ENCODE results near the gene ZNF33B.
A peak's percentile ranks its signal among the peaks of the same experiment; 100 is the strongest.
"Not testable (repeated sequence)": the region's sequence is repeated elsewhere in the genome, so short reads cannot be mapped to it uniquely, and the experiment has no call there.

The ZNF33B gene

DNA sequence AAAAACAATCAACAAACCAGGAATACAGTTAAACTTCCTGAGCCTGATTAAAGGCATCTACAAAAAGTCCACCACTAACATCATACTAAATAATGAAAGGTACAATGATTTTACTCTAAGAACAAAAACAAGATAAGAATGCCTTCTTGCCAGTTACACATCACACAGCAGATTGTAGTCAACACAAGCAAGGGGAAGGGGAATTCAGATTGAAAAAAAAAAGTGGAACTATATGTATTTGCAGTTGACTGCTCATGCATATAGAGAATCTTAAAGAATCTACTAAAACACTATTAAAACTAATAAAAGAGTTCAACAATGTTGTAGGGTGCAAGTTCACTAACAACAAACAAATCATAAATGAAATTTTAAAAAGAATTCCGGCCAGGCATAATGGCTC lies 28.5 kb downstream of the ZNF33B start:
- DNase-seq, result no peak

- DNase-seq, result no peak
These were observed 40.0 kb downstream of the ZNF33B start for GRCh38 chr10:42598249-42598873.

DNA sequence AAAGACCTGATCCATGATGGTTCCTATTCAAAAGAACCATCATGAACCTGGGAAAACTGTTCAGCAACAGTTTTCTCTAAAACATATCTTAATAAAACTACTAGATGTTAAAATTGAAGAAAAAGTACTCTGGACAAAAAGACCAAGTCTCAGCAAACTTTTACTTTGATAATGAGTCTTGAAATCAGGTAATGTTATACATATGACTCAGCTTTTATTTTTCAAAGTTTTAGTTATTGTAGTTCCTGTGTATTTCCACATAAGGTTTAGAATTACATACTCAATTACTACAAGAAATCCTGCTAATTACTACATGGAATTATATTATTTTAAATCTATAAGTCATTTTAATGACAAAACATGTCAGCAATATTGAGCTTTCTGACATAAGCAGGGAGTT lies 42.2 kb downstream of the ZNF33B start:
- DNase-seq, result no peak

DNA sequence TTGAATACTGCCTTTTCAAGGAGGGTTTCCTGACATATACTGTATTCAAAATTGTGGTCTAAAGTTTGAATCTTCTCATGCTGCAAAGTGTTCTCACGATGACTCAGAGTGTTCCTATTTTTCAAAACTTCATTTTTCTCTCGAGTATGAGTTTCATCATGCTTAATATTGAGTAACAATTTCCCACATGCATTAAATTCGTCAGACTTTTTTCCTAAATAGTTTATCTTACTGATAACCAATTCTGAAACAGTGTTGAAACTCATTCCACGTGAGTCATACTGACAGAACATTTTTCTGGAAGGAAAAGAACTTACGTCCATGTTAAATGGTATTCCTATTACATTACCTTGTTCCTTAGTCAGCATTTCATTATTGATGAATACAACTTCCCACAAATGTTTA lies 44.1 kb downstream of the ZNF33B start:
- DNase-seq, result no peak

DNA sequence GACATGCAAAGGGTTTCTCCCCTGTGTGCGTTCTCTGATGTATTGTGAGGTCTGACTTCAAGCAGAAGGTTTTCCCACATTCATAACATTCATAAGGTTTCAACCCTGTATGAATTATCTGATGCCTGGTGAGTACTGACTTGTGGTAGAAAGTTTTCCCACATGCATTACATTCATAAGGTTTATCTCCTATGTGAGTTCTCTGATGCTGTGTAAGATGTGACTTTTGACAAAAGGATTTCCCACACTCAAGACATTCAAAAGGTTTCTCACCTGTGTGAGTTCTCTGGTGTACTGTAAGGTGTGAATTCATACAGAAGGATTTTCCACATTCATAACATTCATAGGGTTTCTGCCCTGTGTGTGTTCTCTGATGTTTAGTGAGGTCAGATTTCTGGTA lies 45.1 kb downstream of the ZNF33B start:
- DNase-seq, result no peak

GRCh38 chr10:42583828-42584227 lies 54.5 kb downstream of the ZNF33B start:
- no peak for DNase-seq

GRCh38 chr10:42578019-42578418 lies 60.4 kb downstream of the ZNF33B start:
- no peak for DNase-seq

DNA sequence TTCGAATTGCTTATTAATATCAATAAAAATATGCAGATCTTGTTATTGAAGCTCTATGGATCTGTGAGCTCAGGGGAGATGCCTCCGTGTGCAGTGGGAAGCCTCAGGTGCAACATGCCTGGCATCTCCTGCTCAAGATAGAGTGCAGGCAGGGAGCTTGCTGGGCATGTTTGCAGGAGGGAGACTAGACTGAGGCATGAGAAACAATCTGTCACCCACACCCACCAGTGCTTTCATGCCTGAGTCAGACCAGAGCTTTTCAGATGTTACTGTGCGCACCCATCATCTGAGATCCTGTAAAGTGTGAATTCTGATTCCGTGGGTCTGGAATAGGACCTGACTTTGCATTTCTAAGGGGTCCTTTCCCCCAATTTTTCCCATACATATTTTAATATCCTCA lies 62.0 kb downstream of the ZNF33B start:
- no peak for DNase-seq

DNA sequence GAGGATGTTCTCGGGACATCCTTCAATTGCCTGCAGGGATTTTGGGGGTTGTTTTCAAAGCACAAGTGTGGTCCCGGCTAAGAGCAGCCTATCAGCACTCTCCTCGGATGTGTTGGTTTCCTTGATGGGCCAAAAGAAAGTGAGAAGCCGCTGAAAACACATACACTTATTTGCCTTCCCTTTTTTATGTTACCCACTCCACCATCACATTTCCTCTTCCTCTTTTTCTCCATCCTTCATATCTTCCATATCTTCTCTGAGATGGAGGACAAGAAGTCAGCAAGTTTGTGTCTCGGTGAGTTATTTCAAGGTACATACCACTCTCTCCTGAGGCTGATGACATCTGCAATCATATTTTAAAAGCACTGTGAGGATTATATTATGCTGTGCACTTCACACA lies 64.0 kb downstream of the ZNF33B start:
- DNase-seq, result no peak

DNA sequence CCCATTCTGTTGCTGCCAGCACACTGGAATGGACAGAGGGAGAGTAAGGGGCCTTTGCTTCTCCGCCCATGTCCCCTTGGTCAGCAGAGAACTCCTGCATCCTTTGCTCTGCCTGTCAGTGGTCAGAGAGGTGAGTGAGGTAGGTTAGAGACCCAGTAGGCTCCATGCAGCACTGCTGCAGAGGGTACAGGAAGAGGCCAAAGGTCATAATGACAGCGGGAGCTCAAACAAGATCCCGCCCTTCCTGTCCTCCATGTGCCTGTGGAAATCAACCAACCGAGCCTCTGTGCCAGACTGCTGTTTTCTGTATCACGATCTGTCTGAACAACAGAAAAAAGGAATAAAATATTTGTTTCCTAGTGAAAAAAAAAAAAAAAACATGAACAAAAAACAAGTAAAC lies 81.4 kb downstream of the ZNF33B start:
- DNase-seq, result no peak

GRCh38 chr10:42553576-42553975 lies 84.8 kb downstream of the ZNF33B start:
- not testable (repeated sequence) for DNase-seq

- DNase-seq, result no peak
These were observed 85.3 kb downstream of the ZNF33B start for GRCh38 chr10:42553064-42553407.

GRCh38 chr10:42552188-42553063 lies 85.9 kb downstream of the ZNF33B start:
- peak; percentile 90 to 95 for DNase-seq

- no peak for DNase-seq
These were observed 86.7 kb downstream of the ZNF33B start for GRCh38 chr10:42551582-42552187.

GRCh38 chr10:42549851-42550250 lies 88.5 kb downstream of the ZNF33B start:
- no peak for DNase-seq

DNA sequence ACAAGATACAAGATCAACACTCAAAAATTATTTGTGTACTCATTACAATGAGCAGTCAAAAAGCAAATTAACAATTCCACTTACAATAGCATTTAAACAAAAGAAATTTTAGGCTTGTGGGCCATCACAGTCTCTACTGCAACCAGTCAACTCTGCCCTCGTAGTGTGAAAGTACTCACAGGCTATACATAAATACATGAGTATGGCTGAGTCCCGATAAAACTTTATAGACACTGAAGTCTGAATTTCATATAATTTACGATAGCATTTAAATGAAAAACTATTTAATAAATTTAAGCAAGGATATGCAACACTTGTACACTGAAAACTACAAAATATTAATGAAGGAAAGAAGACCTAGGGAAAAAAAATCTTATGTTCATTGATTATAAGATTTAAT lies 90.1 kb downstream of the ZNF33B start:
- DNase-seq, result no peak

DNA sequence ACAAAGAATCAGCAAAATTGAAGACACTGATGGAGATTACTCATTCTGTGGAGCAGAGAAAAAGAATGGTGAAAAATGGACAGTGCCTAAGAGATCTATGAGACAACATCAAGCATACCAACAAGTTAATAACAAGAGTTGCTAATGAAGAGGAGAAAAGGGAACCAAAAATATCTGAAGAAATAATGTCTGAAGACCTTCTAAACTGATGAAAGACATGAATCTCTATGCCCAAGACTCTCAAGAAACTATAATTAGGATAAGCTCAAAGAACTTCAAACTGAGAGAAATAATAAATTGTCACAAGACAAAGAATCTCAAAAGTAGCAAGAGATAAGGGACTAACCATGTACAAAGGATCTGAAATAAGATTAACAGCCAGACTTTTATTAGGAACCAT lies 93.4 kb downstream of the ZNF33B start:
- DNase-seq, result no peak

DNA sequence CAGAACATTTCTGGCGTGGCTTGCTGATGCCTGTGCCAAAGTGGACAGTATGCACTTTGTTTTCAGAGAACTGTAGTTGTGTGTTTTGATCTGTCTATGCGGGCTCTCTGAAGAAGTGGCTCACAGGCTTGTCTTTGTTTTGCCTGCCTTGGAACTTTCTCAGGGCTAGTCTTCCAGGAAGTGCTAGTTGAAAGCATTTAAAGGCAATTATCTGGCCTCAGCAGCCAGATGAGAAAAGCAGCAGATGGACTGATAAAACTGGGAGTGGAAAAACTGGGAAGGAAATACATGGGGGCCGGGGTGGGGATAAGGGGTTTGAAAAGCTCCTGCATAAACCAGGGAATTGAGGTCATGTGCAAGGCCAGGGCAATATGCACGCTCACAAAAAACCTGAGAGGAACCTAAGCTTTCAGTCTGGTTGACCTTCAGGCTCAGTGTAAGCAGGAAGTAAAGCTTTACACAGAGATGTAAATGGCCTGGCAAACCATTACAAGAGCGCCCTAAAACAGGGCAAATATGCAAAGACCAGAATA lies 94.5 kb downstream of the ZNF33B start:
- no peak for DNase-seq
